GM23338 (cell line): ENCODE measurements around the gene NRG3. TPM values are rescaled to one million over a fixed set of nuclear protein-coding genes. Genes with fewer than 3 reads are reported as not detected.

Experiments
- ATAC-seq: fragments of 200-7000 bp; cut with Tn5 transposase; 3 replicates; pipeline ENCODE4 v1.9.1; 2020
- DNase-seq: peaks from one replicate; pipeline ENCODE4 v3.0.0-alpha.2; 2015; ENCODE audit warnings: low spot score
- H2AFZ ChIP-seq: fragments of 200-600 bp; sonication (generic); 2 replicates; pipeline ENCODE4 v1.8.0; 2016; ENCODE audit warnings: antibody characterized with exemption, mild to moderate bottlenecking, moderate library complexity
- H3F3A ChIP-seq: fragments of 200-600 bp; sonication (generic); replicated peaks from 2 replicates; pipeline ENCODE4 v1.8.0; 2017; ENCODE audit warnings: antibody characterized with exemption, mixed run types, low read depth
- H3K27ac ChIP-seq: fragments of 200-600 bp; sonication (generic); 2 replicates; pipeline ENCODE4 v1.6.1; 2016; ENCODE audit warnings: low read depth
- H3K27me3 ChIP-seq: fragments of 200-600 bp; sonication (generic); 2 replicates; pipeline ENCODE4 v1.8.0; 2016; ENCODE audit warnings: mild to moderate bottlenecking, mixed run types, moderate library complexity; ENCODE audit not compliant: insufficient read depth
- H3K36me3 ChIP-seq: fragments of 200-600 bp; sonication (generic); 2 replicates; pipeline ENCODE4 v1.8.0; 2016; ENCODE audit warnings: mild to moderate bottlenecking; ENCODE audit not compliant: insufficient read depth
- H3K4me1 ChIP-seq: fragments of 200-600 bp; sonication (generic); 2 replicates; pipeline ENCODE4 v1.8.0; 2016; ENCODE audit warnings: mild to moderate bottlenecking, moderate library complexity; ENCODE audit not compliant: insufficient read depth
- H3K4me2 ChIP-seq: fragments of 200-600 bp; sonication (generic); 2 replicates; pipeline ENCODE4 v1.7.1; 2017; ENCODE audit warnings: mixed run types
- H3K4me3 ChIP-seq: fragments of 200-600 bp; sonication (generic); 2 replicates; pipeline ENCODE4 v1.6.1; 2016; ENCODE audit warnings: mixed run types
- H3K79me2 ChIP-seq: fragments of 200-600 bp; sonication (generic); replicated peaks from 2 replicates; pipeline ENCODE4 v1.8.0; 2017; ENCODE audit warnings: mild to moderate bottlenecking; ENCODE audit not compliant: insufficient read depth
- H3K9me2 ChIP-seq: fragments of 200-600 bp; sonication (generic); 2 replicates; pipeline ENCODE4 v1.8.0; 2017; ENCODE audit not compliant: insufficient read depth
- H4K20me1 ChIP-seq: fragments of 200-600 bp; sonication (generic); replicated peaks from 2 replicates; pipeline ENCODE4 v1.8.0; 2017; ENCODE audit warnings: mild to moderate bottlenecking; ENCODE audit not compliant: insufficient read depth
- H3K27ac Mint-ChIP-seq: 2 replicates; pipeline ENCODE4 v1.8.0; 2020; ENCODE audit warnings: inconsistent platforms, mild to moderate bottlenecking, moderate library complexity, mixed read lengths
- H3K27me3 Mint-ChIP-seq: 3 replicates; pipeline ENCODE4 v1.8.0; 2022; ENCODE audit warnings: low read depth, mild to moderate bottlenecking, moderate library complexity, mixed read lengths, inconsistent platforms; ENCODE audit not compliant: insufficient read depth, poor library complexity
- H3K36me3 Mint-ChIP-seq: 3 replicates; pipeline ENCODE4 v1.8.0; 2021; ENCODE audit warnings: low read depth, mild to moderate bottlenecking, inconsistent platforms, moderate library complexity, mixed read lengths
- H3K4me1 Mint-ChIP-seq: 3 replicates; pipeline ENCODE4 v1.8.0; 2020; ENCODE audit warnings: mild to moderate bottlenecking, inconsistent platforms, mixed read lengths
- H3K4me3 Mint-ChIP-seq: 3 replicates; pipeline ENCODE4 v1.8.0; 2021; ENCODE audit warnings: moderate library complexity, mild to moderate bottlenecking, inconsistent platforms, mixed read lengths
- H3K9me3 Mint-ChIP-seq: 3 replicates; pipeline ENCODE4 v1.8.0; 2020; ENCODE audit warnings: moderate library complexity, mild to moderate bottlenecking, inconsistent platforms, mixed read lengths
- CREB1 ChIP-seq: fragments of 250-450 bp; sonication (Bioruptor Pico); IDR thresholded peaks from 2 replicates; pipeline ENCODE4 v1.5.0; 2020; ENCODE audit warnings: low read depth, mild to moderate bottlenecking, moderate library complexity
- CTCF ChIP-seq, 2 experiments: fragments of 200-600 bp in 1 of 2; sonication (generic) in 1 of 2; conservative IDR thresholded peaks; 2 replicates each; pipeline versions ENCODE4 v1.5.1 to v1.6.1; 2016 to 2017; ENCODE audit warnings: antibody characterized with exemption in 2 of 2, low read depth in 2 of 2, mild to moderate bottlenecking in 2 of 2, moderate library complexity in 1 of 2
- ETS1 ChIP-seq: IDR thresholded peaks from 2 replicates; pipeline ENCODE4 v1.6.1; 2016; ENCODE audit warnings: antibody characterized with exemption
- EZH2phosphoT487 ChIP-seq: fragments of 200-600 bp; sonication (generic); IDR thresholded peaks from one replicate; pipeline ENCODE4 v1.8.1; 2018; ENCODE audit warnings: antibody characterized with exemption; ENCODE audit not compliant: unreplicated experiment
- JUNB ChIP-seq: IDR thresholded peaks from one replicate; pipeline ENCODE4 v1.6.1; 2016; ENCODE audit warnings: antibody characterized with exemption; ENCODE audit not compliant: unreplicated experiment
- NANOG ChIP-seq: IDR thresholded peaks from 2 replicates; pipeline ENCODE4 v1.6.1; 2016; ENCODE audit warnings: antibody characterized with exemption, borderline replicate concordance
- POLR2AphosphoS5 ChIP-seq: IDR thresholded peaks from 2 replicates; pipeline ENCODE4 v1.6.1; 2016; ENCODE audit warnings: antibody characterized with exemption, low read depth
- REST ChIP-seq: IDR thresholded peaks from one replicate; pipeline ENCODE4 v1.6.1; 2018; ENCODE audit warnings: antibody characterized with exemption; ENCODE audit not compliant: unreplicated experiment
- STAT1 ChIP-seq: IDR thresholded peaks from one replicate; pipeline ENCODE4 v1.6.1; 2016; ENCODE audit warnings: antibody characterized with exemption; ENCODE audit not compliant: unreplicated experiment
- ZNF114 ChIP-seq: fragments of 250-450 bp; sonication (Bioruptor Pico); IDR thresholded peaks from 2 replicates; pipeline ENCODE4 v1.5.0; 2020; ENCODE audit warnings: mild to moderate bottlenecking, moderate library complexity
- ZNF331 ChIP-seq: fragments of 250-450 bp; sonication (Bioruptor Pico); IDR thresholded peaks from 2 replicates; pipeline ENCODE4 v1.5.0; 2020; ENCODE audit warnings: low read depth, mild to moderate bottlenecking, moderate library complexity
- polyA plus RNA-seq: library from polyadenylated mRNA; unstranded; fragments of >200 nt; fragmentation: Nextera tagmentation; extraction: Ambion mirVana; gene quantifications from 2 replicates; pipeline ENCODE4 v1.2.1, GENCODE V29; 2016
- total RNA-seq: library from RNA; depleted of rRNA; stranded (reverse); fragments of >200 nt; shearing (Covaris generic); gene quantifications from 2 replicates; pipeline ENCODE4 v1.2.3, GENCODE V29; 2014

NRG3 gene
- total and polyA plus RNA-seq, 2 experiments from 2014 or later = 1.9 to 3.9 TPM

GRCh38 chr10:82591421-82591820 is 716.4 kb downstream of the NRG3 start (continued):
- TF ChIP-seq ETS1 = no peak
- TF ChIP-seq ZNF331 = no peak
- no peak for TF ChIP-seq EZH2phosphoT487
- no peak for TF ChIP-seq NANOG

GRCh38 chr10:82597840-82598239 is 722.8 kb downstream of the NRG3 start:
- H3K4me1 ChIP-seq = no peaks in the 10 kb centered on the region
- H4K20me1 ChIP-seq = no peaks in the 10 kb centered on the region
- H3K79me2 ChIP-seq = no peaks in the 10 kb centered on the region
- H3K27me3 Mint-ChIP-seq = peaks cover 2% of the 10 kb centered on the region
- no peak for DNase-seq
- H3K4me2 ChIP-seq = no peak overlapping the region
- no peaks in the 10 kb centered on the region for H3K36me3 Mint-ChIP-seq
- no peaks in the 10 kb centered on the region for H3K9me3 Mint-ChIP-seq
- no peaks in the 10 kb centered on the region for H3F3A ChIP-seq
- H3K4me3 ChIP-seq = no peak overlapping the region
- H3K36me3 ChIP-seq = no peaks in the 10 kb centered on the region
- no peak for ATAC-seq
- H3K4me1 Mint-ChIP-seq = peaks cover 9% of the 10 kb centered on the region; the same call in 2 of the 3 replicates
- no peak overlapping the region for H3K27ac Mint-ChIP-seq
- H2AFZ ChIP-seq = no peak overlapping the region
- H3K27ac ChIP-seq = no peak overlapping the region
- H3K27me3 ChIP-seq = no peaks in the 10 kb centered on the region
- TF ChIP-seq STAT1 (no peak), CREB1 (CRISPR knock-in tag) (no peak), REST (no peak), JUNB (no peak), NANOG (no peak), POLR2AphosphoS5 (no peak), ZNF114 (CRISPR knock-in tag) (no peak), ETS1 (no peak), CTCF (conservative IDR thresholded peaks at IDR 0.05; ENCODE audit: low read depth in 2 of 2) (no peak)
- no peaks in the 10 kb centered on the region for H3K9me2 ChIP-seq
- H3K4me3 Mint-ChIP-seq = no peak overlapping the region
